Endothelial cell of umbilical vein (primary cell): Measurements from ENCODE around the gene SMAD1. TPM values are rescaled to one million over a fixed set of nuclear protein-coding genes. Genes with fewer than 3 reads are reported as not detected.
"Not testable (repeated sequence)": the region's sequence is repeated elsewhere in the genome, so short reads cannot be mapped to it uniquely, and the experiment has no call there.

Experiments used
- BruUV-seq: library from RNA; stranded (reverse); fragments of 400-500 nt; replicated peaks from 2 replicates; lab custom pipeline; 2021; lab: Mats Ljungman, UMichigan
- CTCF ChIA-PET: fragments of 300-600, 350-600 bp; sonication (Branson Sonifier 250); formaldehyde crosslinking; loops from one replicate; lab custom pipeline; 2021; ENCODE audit warnings: antibody characterized with exemption, inconsistent platforms; lab: Charles Lee
- POLR2A ChIA-PET: fragments of 300-600, 350-600 bp; sonication (Branson Sonifier 250); formaldehyde crosslinking; loops from one replicate; lab custom pipeline; 2021; ENCODE audit warnings: antibody characterized with exemption, inconsistent platforms; lab: Charles Lee
- DNase-seq: peaks from one replicate; pipeline ENCODE4 v3.0.0-alpha.2; 2011; ENCODE audit warnings: low read depth, low spot score
- FAIRE-seq: peaks from 2 replicates; lab custom pipeline; 2011; peaks lifted over from hg19 to GRCh38; lab: Jason Lieb, UNC
- H2AFZ ChIP-seq: 2 replicates; pipeline ENCODE4 v1.6.0; 2012; ENCODE audit warnings: low read depth, low read length, control low read depth, inconsistent platforms
- H3K27ac ChIP-seq: 2 replicates; pipeline ENCODE4 v1.5.1; 2011; ENCODE audit warnings: low read depth, mild to moderate bottlenecking, control low read depth, low read length, moderate library complexity; ENCODE audit not compliant: insufficient read depth
- H3K27me3 ChIP-seq, 2 experiments: 2 replicates each; pipeline versions ENCODE4 v1.6.0 to v1.6.1; 2011; ENCODE audit warnings: low read length in 2 of 2, mixed read lengths in 1 of 2; ENCODE audit not compliant: control insufficient read depth in 2 of 2, insufficient read depth in 2 of 2
- H3K36me3 ChIP-seq, 2 experiments: 2 replicates in 1 of 2; 3 replicates in 1 of 2; pipeline ENCODE4 v1.5.1; 2011; ENCODE audit warnings: low read length in 2 of 2, mild to moderate bottlenecking in 1 of 2, moderate library complexity in 1 of 2; ENCODE audit not compliant: control insufficient read depth in 2 of 2, insufficient read depth in 2 of 2; ENCODE audit errors: extremely low read depth in 1 of 2
- H3K4me1 ChIP-seq: 3 replicates; pipeline ENCODE4 v1.5.1; 2011; ENCODE audit warnings: mild to moderate bottlenecking, low read length; ENCODE audit not compliant: control insufficient read depth, insufficient read depth; ENCODE audit errors: extremely low read depth
- H3K4me2 ChIP-seq: 2 replicates; pipeline ENCODE4 v1.6.1; 2011; ENCODE audit warnings: low read length, control low read depth, mixed read lengths; ENCODE audit not compliant: insufficient read depth
- H3K4me3 ChIP-seq, 3 experiments: fragments of 200-600 bp in 1 of 3; sonication (generic), shearing (Covaris generic) in 1 of 3; replicated peaks in 1 of 3; 2 replicates each; pipeline ENCODE4 v1.5.1; 2011 to 2016; ENCODE audit warnings: control low read depth in 3 of 3, low read length in 3 of 3, mild to moderate bottlenecking in 2 of 3, inconsistent platforms in 1 of 3, low read depth in 1 of 3, moderate library complexity in 1 of 3; ENCODE audit not compliant: insufficient read depth in 1 of 3
- H3K79me2 ChIP-seq: 2 replicates; pipeline ENCODE4 v1.6.0; 2012; ENCODE audit warnings: low read length, inconsistent platforms; ENCODE audit not compliant: control insufficient read depth, insufficient read depth
- H3K9ac ChIP-seq: replicated peaks from 2 replicates; pipeline ENCODE3; 2011; ENCODE audit warnings: low read length, control low read depth; ENCODE audit not compliant: insufficient read depth; ENCODE audit errors: extremely low read depth
- H3K9me1 ChIP-seq: replicated peaks from 3 replicates; pipeline ENCODE4 v1.6.0; 2011; ENCODE audit warnings: mild to moderate bottlenecking, low read length; ENCODE audit not compliant: control insufficient read depth, insufficient read depth; ENCODE audit errors: extremely low read depth
- H3K9me3 ChIP-seq: replicated peaks from 2 replicates; pipeline ENCODE4 v1.5.1; 2012; ENCODE audit warnings: low read length, inconsistent platforms; ENCODE audit not compliant: control insufficient read depth, insufficient read depth
- H4K20me1 ChIP-seq: replicated peaks from 2 replicates; pipeline ENCODE3; 2011; ENCODE audit warnings: mild to moderate bottlenecking, low read length; ENCODE audit not compliant: control insufficient read depth, insufficient read depth; ENCODE audit errors: extremely low read depth
- CTCF ChIP-seq, 2 donors: IDR thresholded peaks; 1 replicate in 1 of 2; 2 replicates in 1 of 2; pipeline ENCODE4 v1.5.1; 2011; ENCODE audit warnings: low read length in 2 of 2, mild to moderate bottlenecking in 2 of 2, moderate library complexity in 2 of 2, control low read depth in 1 of 2, inconsistent platforms in 1 of 2, low read depth in 1 of 2; ENCODE audit not compliant: insufficient read depth in 1 of 2; ENCODE audit errors: extremely low read depth in 1 of 2
- JUN ChIP-seq: IDR thresholded peaks from 2 replicates; pipeline ENCODE4 v1.6.1; 2011; ENCODE audit warnings: borderline replicate concordance, low read depth; ENCODE audit not compliant: insufficient read length, insufficient read depth
- MAX ChIP-seq: IDR thresholded peaks from 2 replicates; pipeline ENCODE4 v1.6.1; 2011; ENCODE audit not compliant: insufficient read depth, insufficient read length
- POLR2A ChIP-seq: IDR thresholded peaks from 2 replicates; pipeline ENCODE4 v1.6.1; 2012; ENCODE audit warnings: low read depth, mild to moderate bottlenecking, control low read depth, low read length
- POLR2AphosphoS5 ChIP-seq: IDR thresholded peaks from 2 replicates; pipeline ENCODE4 v1.6.1; 2012; ENCODE audit warnings: low read depth, mild to moderate bottlenecking, control low read depth, low read length, moderate library complexity; ENCODE audit not compliant: insufficient read depth
- dilution Hi-C: fragments of 300-500 bp; cut with MboI; formaldehyde crosslinking; loops from one replicate; pipeline ENCODE4 v1.15.0; 2019; ENCODE audit warnings: low sequenced_read_pairs; ENCODE audit not compliant: extremely low pct_ligation_motif_present
- intact Hi-C: fragments of 100-400 bp; cut with micrococcal nuclease; formaldehyde crosslinking; loops from one replicate; pipeline ENCODE4 v1.10.0; 2022
- polyA plus RNA-seq, 4 experiments: library from polyadenylated mRNA; depleted of rRNA in 3 of 4; stranded (reverse) in 3 of 4; unstranded in 1 of 4; fragments of >200 nt; gene quantifications; 2 replicates each; pipeline versions ENCODE4 v1.2.1 to v1.2.3, GENCODE V29; 2011 to 2012; ENCODE audit warnings: missing spikeins in 1 of 4
- total RNA-seq: library from RNA; stranded (reverse); gene quantifications from 2 replicates; pipeline ENCODE4 v1.2.3, GENCODE V29; 2021

Gene SMAD1
- total and polyA plus RNA-seq, 2 donors (not counting 3 experiments of a cell fraction or from before 2014, with no cell fraction given): 101 to 116 TPM

GRCh38 chr4:145587088-145587754 lies 105.6 kb downstream of the SMAD1 start:
- ChIA-PET POLR2A (no interaction called here), CTCF (interaction anchor here (0.9 kb wide), 1 partner anchor 26 kb away, joined by 3 read pairs; no protein-coding TSS in a partner anchor)
- Histone ChIP-seq H3K9me1 (no peaks in the 10 kb centered on the region), H3K27ac (no peak overlapping the region), H3K9ac (no peak overlapping the region), H3K79me2 (no peaks in the 10 kb centered on the region), H3K4me2 (no peak overlapping the region), H4K20me1 (no peaks in the 10 kb centered on the region), H3K9me3 (no peaks in the 10 kb centered on the region), H3K27me3 (peaks cover 19 to 41% of the 10 kb centered on the region in 2 experiments), H3K4me3 (no peak overlapping the region), H3K36me3 (no peaks in the 10 kb centered on the region), H2AFZ (no peak overlapping the region), H3K4me1 (no peaks in the 10 kb centered on the region)
- TF ChIP-seq JUN (no peak), POLR2A (no peak), MAX (no peak), POLR2AphosphoS5 (no peak), CTCF (IDR thresholded peaks at IDR 0.05; ENCODE audit: extremely low read depth in 1 of 2, insufficient read depth in 1 of 2, low read depth in 1 of 2, low read length in 2 of 2) (no peak)
- FAIRE-seq: no peak
- intact Hi-C loops: no loop called here
- dilution Hi-C loops: no loop called here
- DNase-seq: no peak
- BruUV-seq: no TSS peak

- H3K9ac ChIP-seq, H3K9me1 ChIP-seq, dilution Hi-C loops, H3K4me3 ChIP-seq, POLR2A ChIA-PET, H3K9me3 ChIP-seq, DNase-seq, H3K36me3 ChIP-seq, FAIRE-seq, H3K27ac ChIP-seq, H3K79me2 ChIP-seq, H3K4me1 ChIP-seq, H4K20me1 ChIP-seq, BruUV-seq, H2AFZ ChIP-seq, intact Hi-C loops, H3K4me2 ChIP-seq: not testable (repeated sequence)
- peaks cover 17 to 28% of the 10 kb centered on the region in 2 experiments for H3K27me3 ChIP-seq
- CTCF ChIA-PET: interaction anchor here (1.6 kb wide), 1 partner anchor 20 kb away, joined by 5 read pairs; no protein-coding TSS in a partner anchor
Measured at GRCh38 chr4:145589381-145589780, 107.7 kb downstream of the SMAD1 start.
